ENCODE data around the gene TIAL1.
"Not testable (repeated sequence)": the region's sequence is repeated elsewhere in the genome, so short reads cannot be mapped to it uniquely, and the experiment has no call there.

The TIAL1 gene

GRCh38 chr10:119532251-119532650 is 64.5 kb downstream of the TIAL1 start:
- DNase-seq (ENCODE audit: low read depth, low spot score), result not testable (repeated sequence)

GRCh38 chr10:119531067-119531466 is 65.7 kb downstream of the TIAL1 start:
- no peak for DNase-seq (ENCODE audit: low read depth, low spot score)

GRCh38 chr10:119528663-119529237 is 68.0 kb downstream of the TIAL1 start:
- not testable (repeated sequence) for DNase-seq (ENCODE audit: low read depth, low spot score)

- no peak for DNase-seq (ENCODE audit: low read depth, low spot score)
Measured at GRCh38 chr10:119526621-119527592, 69.9 kb downstream of the TIAL1 start.

- no peak for DNase-seq (ENCODE audit: low read depth, low spot score)
Measured at GRCh38 chr10:119526149-119526548, 70.6 kb downstream of the TIAL1 start.

GRCh38 chr10:119525116-119525515 is 71.6 kb downstream of the TIAL1 start:
- no peak for DNase-seq (ENCODE audit: low read depth, low spot score)

GRCh38 chr10:119524720-119525070 is 72.1 kb downstream of the TIAL1 start:
- DNase-seq (ENCODE audit: low read depth, low spot score), result no peak

GRCh38 chr10:119523895-119524719 is 72.7 kb downstream of the TIAL1 start:
- DNase-seq (ENCODE audit: low read depth, low spot score), result no peak
